ENCODE results near the gene MAML2.
A peak's percentile ranks its signal among the peaks of the same experiment; 100 is the strongest.

- TF ChIP-seq CTCF (IDR thresholded peaks at IDR 0.05) (peak in 2 of 7 experiments; percentile 7 to 10), POLR2A (IDR thresholded peaks at IDR 0.05) (no peak), POLR2AphosphoS5 (IDR thresholded peaks at IDR 0.05) (no peak)
Measured at GRCh38 chr11:96110302-96110701, 232.7 kb downstream of the MAML2 start.

Measured in stomach (tissue), 4 donors.